ENCODE measurements around the gene ELK4. TPM values are rescaled to one million over a fixed set of nuclear protein-coding genes. Genes with fewer than 3 reads are reported as not detected.

The ELK4 gene
- total RNA-seq, 1 donor from 2014 or later, result 50.4 TPM

GRCh38 chr1:205612104-205612503 is 19.7 kb downstream of the ELK4 start:
- Mint-ChIP-seq H3K27me3 (ENCODE audit: unreplicated experiment) (no peaks in the 10 kb centered on the region), H3K9me3 (ENCODE audit: unreplicated experiment) (no peaks in the 10 kb centered on the region), H3K4me3 (ENCODE audit: unreplicated experiment) (no peak overlapping the region), H3K4me1 (ENCODE audit: unreplicated experiment) (peaks cover 6% of the 10 kb centered on the region), H3K36me3 (ENCODE audit: unreplicated experiment) (peaks cover 44% of the 10 kb centered on the region), H3K27ac (ENCODE audit: unreplicated experiment) (no peak overlapping the region)
- TF ChIP-seq CTCF (IDR thresholded peaks at IDR 0.05), result no peak
- no peak for DNase-seq (ENCODE audit: extremely low spot score, unreplicated experiment)

GRCh38 chr1:205610901-205611466 is 20.8 kb downstream of the ELK4 start:
- H3K9me3 Mint-ChIP-seq (ENCODE audit: unreplicated experiment), result no peaks in the 10 kb centered on the region
- DNase-seq (ENCODE audit: extremely low spot score, unreplicated experiment), result no peak
- no peak overlapping the region for H3K4me3 Mint-ChIP-seq (ENCODE audit: unreplicated experiment)
- H3K4me1 Mint-ChIP-seq (ENCODE audit: unreplicated experiment), result peaks cover 6% of the 10 kb centered on the region
- no peaks in the 10 kb centered on the region for H3K27me3 Mint-ChIP-seq (ENCODE audit: unreplicated experiment)
- peak overlapping the region; percentile 5 for H3K27ac Mint-ChIP-seq (ENCODE audit: unreplicated experiment)
- peaks cover 35% of the 10 kb centered on the region for H3K36me3 Mint-ChIP-seq (ENCODE audit: unreplicated experiment)
- TF ChIP-seq CTCF (IDR thresholded peaks at IDR 0.05), result no peak

- Mint-ChIP-seq H3K36me3 (ENCODE audit: unreplicated experiment) (peaks cover 27% of the 10 kb centered on the region), H3K4me1 (ENCODE audit: unreplicated experiment) (peaks cover 6% of the 10 kb centered on the region), H3K27me3 (ENCODE audit: unreplicated experiment) (no peaks in the 10 kb centered on the region), H3K4me3 (ENCODE audit: unreplicated experiment) (no peak overlapping the region), H3K27ac (ENCODE audit: unreplicated experiment) (no peak overlapping the region), H3K9me3 (ENCODE audit: unreplicated experiment) (no peaks in the 10 kb centered on the region)
- no peak for DNase-seq (ENCODE audit: extremely low spot score, unreplicated experiment)
- no peak for TF ChIP-seq CTCF (IDR thresholded peaks at IDR 0.05)
Observed at GRCh38 chr1:205610036-205610435, 21.8 kb downstream of the ELK4 start.

GRCh38 chr1:205604825-205605505 is 26.8 kb downstream of the ELK4 start:
- no peak overlapping the region for H3K4me3 Mint-ChIP-seq (ENCODE audit: unreplicated experiment)
- no peak overlapping the region for H3K27ac Mint-ChIP-seq (ENCODE audit: unreplicated experiment)
- no peaks in the 10 kb centered on the region for H3K27me3 Mint-ChIP-seq (ENCODE audit: unreplicated experiment)
- H3K36me3 Mint-ChIP-seq (ENCODE audit: unreplicated experiment), result peaks cover 23% of the 10 kb centered on the region
- TF ChIP-seq CTCF (IDR thresholded peaks at IDR 0.05), result no peak
- no peak for DNase-seq (ENCODE audit: extremely low spot score, unreplicated experiment)
- peaks cover 4% of the 10 kb centered on the region for H3K9me3 Mint-ChIP-seq (ENCODE audit: unreplicated experiment)
- H3K4me1 Mint-ChIP-seq (ENCODE audit: unreplicated experiment), result peaks cover 5% of the 10 kb centered on the region

GRCh38 chr1:205604059-205604458 is 27.8 kb downstream of the ELK4 start:
- TF ChIP-seq CTCF (IDR thresholded peaks at IDR 0.05), result no peak
- DNase-seq (ENCODE audit: extremely low spot score, unreplicated experiment), result no peak
- peaks cover 29% of the 10 kb centered on the region for H3K36me3 Mint-ChIP-seq (ENCODE audit: unreplicated experiment)
- H3K27me3 Mint-ChIP-seq (ENCODE audit: unreplicated experiment), result no peaks in the 10 kb centered on the region
- H3K9me3 Mint-ChIP-seq (ENCODE audit: unreplicated experiment), result peaks cover 4% of the 10 kb centered on the region
- H3K27ac Mint-ChIP-seq (ENCODE audit: unreplicated experiment), result no peak overlapping the region
- H3K4me3 Mint-ChIP-seq (ENCODE audit: unreplicated experiment), result no peak overlapping the region
- H3K4me1 Mint-ChIP-seq (ENCODE audit: unreplicated experiment), result peaks cover 14% of the 10 kb centered on the region
